Frontal cortex (tissue), 1 donor: Measurements from ENCODE around the gene RPL34. TPM values are rescaled to one million over a fixed set of nuclear protein-coding genes. Genes with fewer than 3 reads are reported as not detected.

Experiments
- small RNA-seq: library from RNA; depleted of rRNA; stranded (forward); fragments of <200 nt; gene quantifications from one replicate; pipeline ENCODE3, GENCODE V24; 2014
- total RNA-seq: library from RNA; depleted of rRNA; stranded (reverse); fragments of >200 nt; gene quantifications from one replicate; pipeline ENCODE4 v1.2.3, GENCODE V29; 2014

The RPL34 gene
- total RNA-seq, 1 donor from 2014 or later, result 1,578 TPM

Small RNAs within 50 kb of the gene (small RNA-seq; reads per million reads assigned to genes)
- gene RNU6-431P, result not detected

Other genes with a start within 250 kb of the RPL34 start
- gene OSTC, start 30.0 kb downstream of the RPL34 start, total RNA-seq, result 45.7 TPM
- gene ETNPPL, start 142.5 kb downstream of the RPL34 start, total RNA-seq, result 0.41 TPM